D721Med (cell line): ENCODE results near the gene SPATA46.

ENCODE experiments used
- DNase-seq: peaks from one replicate; pipeline ENCODE4 v3.0.0; 2011; ENCODE audit warnings: low spot score; ENCODE audit not compliant: insufficient read length
- FAIRE-seq: peaks from 2 replicates; lab custom pipeline; 2011; peaks lifted over from hg19 to GRCh38; lab: Jason Lieb, UNC
- TF ChIP-seq, protein P1 (sequence below): IDR thresholded peaks from 2 replicates; pipeline ENCODE4 v1.5.1; 2012; ENCODE audit warnings: mild to moderate bottlenecking, control low read depth; ENCODE audit not compliant: insufficient read depth; ENCODE audit errors: missing control alignments

SPATA46 gene

GRCh38 chr1:162369571-162369970 lies 7.1 kb downstream of the SPATA46 start:
- DNase-seq (no peak), FAIRE-seq (no peak)
- TF ChIP-seq, protein P1, sequence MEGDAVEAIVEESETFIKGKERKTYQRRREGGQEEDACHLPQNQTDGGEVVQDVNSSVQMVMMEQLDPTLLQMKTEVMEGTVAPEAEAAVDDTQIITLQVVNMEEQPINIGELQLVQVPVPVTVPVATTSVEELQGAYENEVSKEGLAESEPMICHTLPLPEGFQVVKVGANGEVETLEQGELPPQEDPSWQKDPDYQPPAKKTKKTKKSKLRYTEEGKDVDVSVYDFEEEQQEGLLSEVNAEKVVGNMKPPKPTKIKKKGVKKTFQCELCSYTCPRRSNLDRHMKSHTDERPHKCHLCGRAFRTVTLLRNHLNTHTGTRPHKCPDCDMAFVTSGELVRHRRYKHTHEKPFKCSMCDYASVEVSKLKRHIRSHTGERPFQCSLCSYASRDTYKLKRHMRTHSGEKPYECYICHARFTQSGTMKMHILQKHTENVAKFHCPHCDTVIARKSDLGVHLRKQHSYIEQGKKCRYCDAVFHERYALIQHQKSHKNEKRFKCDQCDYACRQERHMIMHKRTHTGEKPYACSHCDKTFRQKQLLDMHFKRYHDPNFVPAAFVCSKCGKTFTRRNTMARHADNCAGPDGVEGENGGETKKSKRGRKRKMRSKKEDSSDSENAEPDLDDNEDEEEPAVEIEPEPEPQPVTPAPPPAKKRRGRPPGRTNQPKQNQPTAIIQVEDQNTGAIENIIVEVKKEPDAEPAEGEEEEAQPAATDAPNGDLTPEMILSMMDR = no peak

DNA sequence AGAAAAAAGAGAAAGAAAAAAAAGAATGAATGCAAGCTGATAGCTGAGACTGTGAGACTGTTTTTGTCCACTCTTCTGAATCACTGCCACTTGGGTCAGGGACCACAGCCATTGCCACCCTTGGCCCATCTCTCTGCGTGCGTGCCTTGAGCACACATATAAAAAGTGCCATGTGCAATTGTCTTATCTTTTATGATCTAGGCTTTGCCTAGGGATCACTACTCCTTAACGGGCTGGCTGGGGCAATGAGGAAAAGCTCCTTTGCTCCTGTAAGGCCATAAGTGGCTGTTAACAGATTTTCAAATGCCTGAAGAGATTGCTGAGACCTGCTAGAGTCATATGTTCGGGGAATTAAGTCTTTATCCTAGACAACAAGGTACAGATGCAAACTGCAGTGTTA lies 8.2 kb downstream of the SPATA46 start:
- FAIRE-seq (peak; percentile 98), DNase-seq (peak; percentile 88)
- TF ChIP-seq, protein P1 = no peak

DNA sequence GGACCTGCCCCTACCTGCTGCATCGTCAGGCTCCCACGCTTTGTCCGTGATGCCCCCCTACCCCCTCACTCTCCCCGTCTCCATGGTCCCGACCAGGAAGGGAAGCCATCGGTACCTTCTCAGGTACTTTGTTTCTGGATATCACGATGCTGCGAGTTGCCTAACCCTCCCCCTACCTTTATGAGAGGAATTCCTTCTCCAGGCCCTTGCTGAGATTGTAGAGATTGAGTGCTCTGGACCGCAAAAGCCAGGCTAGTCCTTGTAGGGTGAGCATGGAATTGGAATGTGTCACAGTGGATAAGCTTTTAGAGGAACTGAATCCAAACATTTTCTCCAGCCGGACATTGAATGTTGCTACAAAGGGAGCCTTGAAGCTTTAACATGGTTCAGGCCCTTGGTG lies 8.9 kb downstream of the SPATA46 start:
- no peak for DNase-seq
- TF ChIP-seq, protein P1 = no peak
- no peak for FAIRE-seq

GRCh38 chr1:162367073-162367472 lies 9.6 kb downstream of the SPATA46 start:
- FAIRE-seq = no peak
- no peak for DNase-seq
- TF ChIP-seq, protein P1 = no peak

GRCh38 chr1:162366671-162367070 lies 10.0 kb downstream of the SPATA46 start:
- DNase-seq (no peak), FAIRE-seq (no peak)
- TF ChIP-seq, protein P1 = no peak

GRCh38 chr1:162366149-162366548 lies 10.5 kb downstream of the SPATA46 start:
- FAIRE-seq (no peak), DNase-seq (no peak)
- TF ChIP-seq, protein P1 = no peak

DNA sequence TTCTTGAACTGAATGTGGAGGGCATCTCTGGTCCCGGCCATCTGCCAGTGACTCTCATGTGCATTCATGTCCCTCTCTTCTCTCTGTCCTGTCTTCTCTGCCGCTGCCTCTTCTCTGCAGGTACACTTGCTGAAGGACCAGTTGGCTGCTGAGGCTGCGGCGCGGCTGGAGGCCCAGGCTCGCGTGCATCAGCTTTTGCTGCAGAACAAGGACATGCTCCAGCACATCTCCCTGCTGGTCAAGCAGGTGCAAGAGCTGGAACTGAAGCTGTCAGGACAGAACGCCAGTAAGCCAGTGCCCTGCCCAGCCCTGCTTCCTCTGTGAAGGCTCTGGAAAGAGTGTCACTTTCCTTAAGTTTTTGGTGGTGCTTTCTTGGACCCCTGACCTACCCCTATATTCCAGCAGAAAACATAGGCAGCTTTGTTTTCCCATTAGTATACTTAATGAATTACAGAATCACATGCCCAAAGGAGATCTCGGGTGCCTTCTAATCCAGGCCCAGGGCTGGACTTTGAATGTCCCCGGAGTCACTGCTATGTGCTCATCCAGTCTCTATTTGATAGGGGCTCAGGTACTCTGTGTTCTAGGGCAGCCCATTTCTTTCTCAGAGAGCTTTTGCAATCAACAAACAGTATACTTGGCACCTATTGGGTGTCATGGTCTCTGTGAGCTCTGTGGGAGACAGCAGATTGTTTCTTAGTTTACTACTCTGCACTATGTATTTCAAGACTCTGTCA lies 11.2 kb downstream of the SPATA46 start:
- no peak for FAIRE-seq
- TF ChIP-seq, protein P1 = no peak
- no peak for DNase-seq
